B cell (primary cell): ENCODE measurements around the gene ZNF579. TPM values are rescaled to one million over a fixed set of nuclear protein-coding genes. Genes with fewer than 3 reads are reported as not detected.
"Not testable (repeated sequence)": the region's sequence is repeated elsewhere in the genome, so short reads cannot be mapped to it uniquely, and the experiment has no call there.

Experiments used
- ATAC-seq: fragments of 200-7000 bp; cut with Tn5 transposase; one replicate; pipeline ENCODE4 v1.10.0; 2021; ENCODE audit warnings: low read depth, mild to moderate bottlenecking, moderate number of reproducible peaks, moderate library complexity
- CTCF ChIA-PET: fragments of 350-600 bp; sonication (Branson Sonifier 250); formaldehyde crosslinking; loops from one replicate; lab custom pipeline; 2021; ENCODE audit warnings: antibody characterized with exemption, inconsistent platforms; lab: Charles Lee
- POLR2A ChIA-PET: fragments of 350-600 bp; sonication (Branson Sonifier 250); formaldehyde crosslinking; loops from one replicate; lab custom pipeline; 2021; ENCODE audit warnings: antibody characterized with exemption; lab: Charles Lee
- DNase-seq: peaks from one replicate; pipeline ENCODE4 v3.0.0; 2013
- H2AFZ ChIP-seq: 2 replicates; pipeline ENCODE4 v1.6.1; 2012; ENCODE audit warnings: mild to moderate bottlenecking, low read depth, low read length; ENCODE audit not compliant: insufficient read depth, poor library complexity, severe bottlenecking
- H3K27ac ChIP-seq, 2 donors: 1 replicate in 1 of 2; 2 replicates in 1 of 2; pipeline ENCODE4 v1.5.1; 2012 to 2013; ENCODE audit warnings: low read length in 2 of 2, mild to moderate bottlenecking in 2 of 2, moderate library complexity in 1 of 2
- H3K27me3 ChIP-seq, 4 experiments: fragments of 200-600 bp in 1 of 4; sonication (generic) in 1 of 4; replicated peaks in 1 of 4; 1 replicate in 2 of 4; 2 replicates in 2 of 4; pipeline versions ENCODE4 v1.6.1 to v1.7.0; 2013 to 2016; ENCODE audit warnings: low read length in 3 of 4, mild to moderate bottlenecking in 2 of 4, mixed read lengths in 1 of 4, moderate library complexity in 1 of 4; ENCODE audit not compliant: insufficient read depth in 4 of 4, control insufficient read depth in 3 of 4; ENCODE audit errors: control extremely low read depth in 1 of 4
- H3K36me3 ChIP-seq, 2 experiments: replicated peaks in 1 of 2; 1 replicate in 1 of 2; 2 replicates in 1 of 2; pipeline versions ENCODE4 v1.6.1 to v1.7.1; 2013; ENCODE audit warnings: low read length in 1 of 2; ENCODE audit not compliant: insufficient read depth in 2 of 2, control insufficient read depth in 1 of 2; ENCODE audit errors: control extremely low read depth in 1 of 2, extremely low read depth in 1 of 2
- H3K4me1 ChIP-seq, 2 donors: fragments of 200-600 bp in 1 of 2; sonication (generic) in 1 of 2; 1 replicate in 1 of 2; 2 replicates in 1 of 2; pipeline versions ENCODE4 v1.5.1 to v1.6.1; 2013 to 2017; ENCODE audit warnings: low read length in 2 of 2; ENCODE audit not compliant: control insufficient read depth in 2 of 2, insufficient read depth in 2 of 2
- H3K4me2 ChIP-seq: replicated peaks from 2 replicates; pipeline ENCODE3; 2012; ENCODE audit warnings: mild to moderate bottlenecking, low read depth, low read length; ENCODE audit not compliant: poor library complexity, severe bottlenecking
- H3K4me3 ChIP-seq, 5 experiments: fragments of 200-600 bp in 1 of 5; sonication (generic) in 1 of 5; 1 replicate in 3 of 5; 2 replicates in 2 of 5; pipeline versions ENCODE4 v1.5.1 to v1.7.0; 2011 to 2016; ENCODE audit warnings: low read length in 4 of 5, mild to moderate bottlenecking in 4 of 5, low read depth in 2 of 5, control low read depth in 1 of 5, moderate library complexity in 1 of 5; ENCODE audit not compliant: insufficient read depth in 1 of 5; ENCODE audit errors: control extremely low read depth in 1 of 5, extremely low read depth in 1 of 5
- H3K79me2 ChIP-seq: fragments of 200-600 bp; sonication (generic); one replicate; pipeline ENCODE4 v1.6.0; 2016; ENCODE audit warnings: low read length; ENCODE audit not compliant: control insufficient read depth, insufficient read depth
- H3K9ac ChIP-seq: fragments of 200-600 bp; sonication (generic); 2 replicates; pipeline ENCODE4 v1.6.1; 2017; ENCODE audit warnings: mild to moderate bottlenecking, low read length, moderate library complexity
- H3K9me3 ChIP-seq, 3 donors: one replicate each; pipeline versions ENCODE4 v1.6.1 to v1.7.1; 2013; ENCODE audit warnings: low read length in 2 of 3; ENCODE audit not compliant: control insufficient read depth in 2 of 3, insufficient read depth in 1 of 3; ENCODE audit errors: control extremely low read depth in 1 of 3
- H4K20me1 ChIP-seq: 2 replicates; pipeline ENCODE4 v1.6.0; 2012; ENCODE audit warnings: mild to moderate bottlenecking, low read length; ENCODE audit not compliant: insufficient read depth, control insufficient read depth, poor library complexity, severe bottlenecking
- H3K27ac Mint-ChIP-seq: one replicate; pipeline ENCODE4 v1.8.0; 2021; ENCODE audit warnings: mixed read lengths
- H3K27me3 Mint-ChIP-seq: one replicate; pipeline ENCODE4 v1.8.0; 2021; ENCODE audit warnings: mixed read lengths
- H3K4me1 Mint-ChIP-seq: one replicate; pipeline ENCODE4 v1.8.0; 2021; ENCODE audit warnings: mixed read lengths
- H3K4me3 Mint-ChIP-seq: one replicate; pipeline ENCODE4 v1.8.0; 2021; ENCODE audit warnings: mixed read lengths
- H3K9me3 Mint-ChIP-seq: one replicate; pipeline ENCODE4 v1.8.0; 2022; ENCODE audit warnings: mixed read lengths; ENCODE audit not compliant: insufficient read depth
- WGBS: methylation state at CpG from one replicate; pipeline ENCODE4 v1.1.5; 2013; ENCODE audit warnings: missing lambda C conversion rate; ENCODE audit not compliant: insufficient coverage; 5-methylcytosine and 5-hydroxymethylcytosine counted together
- intact Hi-C: fragments of 100-400 bp; cut with micrococcal nuclease; formaldehyde crosslinking; loops from one replicate; pipeline ENCODE4 v1.10.0; 2022
- polyA plus RNA-seq: library from polyadenylated mRNA; depleted of rRNA; stranded (reverse); fragments of >200 nt; gene quantifications from 2 replicates; pipeline ENCODE4 v1.2.3, GENCODE V29; 2012
- total RNA-seq, 2 donors: library from RNA; stranded (reverse); fragments of 120-200 nt in 1 of 2; gene quantifications; 1 replicate in 1 of 2; 2 replicates in 1 of 2; pipeline versions ENCODE4 v1.2.3 to v1.2.4, GENCODE V29; 2013 to 2022

The ZNF579 gene
- total and polyA plus RNA-seq, 2 donors (not counting 1 experiment from before 2014, with no cell fraction given), result 3.7 to 10.3 TPM

DNA sequence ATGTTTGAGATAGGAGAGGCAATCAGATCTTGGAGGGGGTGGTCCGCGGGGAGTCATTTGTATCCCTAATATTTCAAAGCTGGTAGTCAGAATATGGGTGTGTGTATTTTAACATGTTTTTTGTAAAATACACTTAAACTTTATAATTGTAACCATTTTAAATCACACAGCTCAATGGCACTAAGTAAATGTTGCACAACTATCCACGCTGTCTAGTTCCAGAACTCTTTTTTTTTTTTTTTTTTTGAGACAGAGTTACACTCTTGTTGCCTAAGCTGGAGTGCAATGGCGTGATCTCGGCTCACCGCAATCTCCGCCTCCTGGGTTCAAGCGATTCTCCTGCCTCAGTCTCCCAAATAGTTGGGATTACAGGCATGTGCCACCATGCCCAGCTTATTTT, 3.2 kb upstream of the ZNF579 start:
- H4K20me1 ChIP-seq, H3K27ac ChIP-seq, H3K4me2 ChIP-seq, H2AFZ ChIP-seq, H3K9me3 Mint-ChIP-seq, H3K4me3 Mint-ChIP-seq, H3K9me3 ChIP-seq, H3K9ac ChIP-seq, ATAC-seq, H3K79me2 ChIP-seq, intact Hi-C loops, H3K4me3 ChIP-seq, H3K27me3 ChIP-seq, H3K36me3 ChIP-seq, DNase-seq, H3K27me3 Mint-ChIP-seq, H3K27ac Mint-ChIP-seq: not testable (repeated sequence)
- H3K4me1 ChIP-seq, result peaks cover 41 to 49% of the 10 kb centered on the region in 2 donors
- ChIA-PET CTCF (interaction anchor here (0.7 to 2.2 kb wide), 6 partner anchors 16 to 321 kb away, joined by 3 to 8 read pairs (median 4); partner anchors contain the start of genes FIZ1 and ZNF865), POLR2A (interaction anchor here (2.4 kb wide), 1 partner anchor 16 kb away, joined by 12 read pairs; the partner anchor contains the start of genes FIZ1 and ZNF524)
- H3K4me1 Mint-ChIP-seq, result peaks cover 47% of the 10 kb centered on the region
- whole genome bisulfite sequencing, result 100% methylated on average over 1 of the region's 8 CpGs

DNA sequence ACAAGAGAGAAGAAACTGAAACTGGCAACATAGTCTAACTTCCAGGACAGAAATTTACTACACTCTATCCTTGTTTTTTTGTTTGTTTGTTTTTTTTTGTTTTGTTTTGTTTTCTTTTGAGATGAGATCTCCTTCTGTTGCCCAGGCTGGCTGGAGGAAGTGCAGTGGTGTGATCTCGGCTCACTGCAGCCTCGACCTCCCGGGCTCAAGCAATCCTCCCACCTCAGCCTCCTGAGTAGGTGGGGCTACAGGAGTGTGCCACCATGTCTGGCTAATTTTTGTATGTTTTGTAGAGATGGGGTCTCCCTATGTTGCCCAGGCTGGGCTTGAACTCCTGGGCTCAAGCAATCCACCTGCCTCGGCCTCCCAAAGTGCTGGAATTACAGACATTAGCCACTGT, 1.6 kb upstream of the ZNF579 start:
- Histone ChIP-seq H2AFZ (peak overlapping the region; percentile 96), H3K4me1 (peaks cover 36 to 41% of the 10 kb centered on the region in 2 donors)
- H3K9ac ChIP-seq, POLR2A ChIA-PET, H3K4me3 ChIP-seq, H3K4me2 ChIP-seq, DNase-seq, H3K27me3 Mint-ChIP-seq, H3K79me2 ChIP-seq, H3K36me3 ChIP-seq, ATAC-seq, H3K27ac ChIP-seq, H4K20me1 ChIP-seq, H3K9me3 ChIP-seq, CTCF ChIA-PET, intact Hi-C loops, H3K9me3 Mint-ChIP-seq, H3K27me3 ChIP-seq: not testable (repeated sequence)
- peaks cover 44% of the 10 kb centered on the region for H3K4me1 Mint-ChIP-seq
- 100% methylated on average over 1 of the region's 4 CpGs for WGBS
- H3K27ac Mint-ChIP-seq, result peak overlapping the region; percentile 66
- peak overlapping the region; percentile 83 for H3K4me3 Mint-ChIP-seq
